Activated CD4-positive, alpha-beta T cell treated with anti-CD3 and anti-CD28 coated beads, Interleukin-2, amount 10 ng/mL, durations not matched to agents 7 days and 5 days (primary cell): ENCODE measurements around the gene EIF5A. TPM values are rescaled to one million over a fixed set of nuclear protein-coding genes. Genes with fewer than 3 reads are reported as not detected.

Experiments
- CTCF ChIA-PET: fragments of 350-600 bp; sonication (Branson Sonifier 250); formaldehyde crosslinking; loops from one replicate; lab custom pipeline; 2021; ENCODE audit warnings: antibody characterized with exemption; lab: Charles Lee
- POLR2A ChIA-PET: fragments of 350-600 bp; sonication (Branson Sonifier 250); formaldehyde crosslinking; loops from one replicate; lab custom pipeline; 2021; ENCODE audit warnings: antibody characterized with exemption; lab: Charles Lee
- DNase-seq: peaks from one replicate; pipeline ENCODE4 v3.0.0-alpha.2; 2020
- H3K27ac Mint-ChIP-seq: one replicate; pipeline ENCODE4 v1.8.0; 2021; ENCODE audit warnings: mild to moderate bottlenecking, moderate library complexity, mixed read lengths
- H3K27me3 Mint-ChIP-seq: one replicate; pipeline ENCODE4 v1.8.0; 2021; ENCODE audit warnings: mixed read lengths
- H3K36me3 Mint-ChIP-seq: one replicate; pipeline ENCODE4 v1.8.0; 2021; ENCODE audit warnings: low read depth, mixed read lengths
- H3K4me1 Mint-ChIP-seq: one replicate; pipeline ENCODE4 v1.8.0; 2021; ENCODE audit warnings: mixed read lengths
- H3K4me3 Mint-ChIP-seq: one replicate; pipeline ENCODE4 v1.8.0; 2021; ENCODE audit warnings: mild to moderate bottlenecking, moderate library complexity, mixed read lengths
- H3K9me3 Mint-ChIP-seq: one replicate; pipeline ENCODE4 v1.8.0; 2021; ENCODE audit warnings: mixed read lengths
- total RNA-seq, 2 experiments: library from RNA; stranded (reverse); gene quantifications; one replicate each; pipeline ENCODE4 v1.2.3, GENCODE V29; 2021

Gene EIF5A
- total RNA-seq, 2 experiments from 2014 or later: 470 to 502 TPM

DNA sequence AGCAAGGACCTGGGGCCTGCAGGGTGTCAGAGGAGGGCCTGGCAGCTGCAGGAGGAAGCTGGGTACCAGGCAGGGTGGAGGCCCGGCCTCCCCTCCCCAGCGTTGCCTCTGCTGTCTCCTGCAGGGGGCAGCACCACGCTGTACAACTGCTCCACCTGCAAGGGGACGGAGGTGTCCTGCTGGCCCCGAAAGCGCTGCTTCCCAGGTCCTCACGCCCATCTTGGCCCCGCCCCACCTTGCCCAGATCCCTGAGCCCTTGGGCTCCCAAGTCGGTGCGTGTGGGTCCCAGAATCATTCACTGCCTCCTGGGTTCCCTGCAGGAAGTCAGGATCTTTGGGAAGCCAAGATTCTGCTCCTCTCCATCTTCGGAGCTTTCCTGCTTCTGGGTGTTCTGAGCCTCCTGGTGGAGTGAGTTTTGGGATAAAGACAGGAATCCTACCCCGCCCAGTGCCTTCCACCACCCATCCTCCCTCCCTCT lies 48.7 kb downstream of the EIF5A start:
- ChIA-PET POLR2A (interaction anchor here (1.1 kb wide), 1 partner anchor 20 kb away, joined by 4 read pairs; the partner anchor contains the start of gene ACAP1), CTCF (interaction anchor here (0.6 to 5.0 kb wide), 28 partner anchors 12 to 1597 kb away, joined by 3 to 45 read pairs (median 4); partner anchors contain the start of genes ACAP1, MPDU1, NEURL4 and PLSCR3)
- Mint-ChIP-seq H3K36me3 (peaks cover 15% of the 10 kb centered on the region), H3K9me3 (no peaks in the 10 kb centered on the region), H3K27ac (no peak overlapping the region), H3K27me3 (no peaks in the 10 kb centered on the region), H3K4me3 (no peak overlapping the region), H3K4me1 (peaks cover 38% of the 10 kb centered on the region)
- DNase-seq: peak; percentile 90

DNA sequence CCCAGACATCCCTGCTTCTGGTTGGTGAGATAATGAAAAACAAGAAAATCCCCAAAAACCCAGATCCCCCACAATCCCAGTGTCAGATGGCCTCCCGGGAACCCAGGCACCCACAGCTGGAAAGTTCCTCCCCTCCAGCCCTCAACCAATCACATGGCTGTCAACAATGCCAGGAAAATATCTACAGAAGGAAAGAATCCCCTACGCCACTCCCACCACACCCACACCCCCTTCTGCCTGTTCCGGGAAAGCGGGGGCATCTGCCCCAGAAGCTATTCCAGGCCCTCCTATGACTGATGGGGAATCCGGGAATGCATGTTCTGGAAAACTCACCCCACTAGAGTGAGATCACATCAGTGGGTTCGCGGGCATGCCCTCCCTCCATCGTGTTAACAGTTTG lies 49.3 kb downstream of the EIF5A start:
- H3K27me3 Mint-ChIP-seq: no peaks in the 10 kb centered on the region
- CTCF ChIA-PET: interaction anchor here (0.7 to 5.0 kb wide), 14 partner anchors 13 to 1596 kb away, joined by 3 to 45 read pairs (median 6); partner anchors contain the start of genes ACAP1, MPDU1, PLSCR3 and SENP3

DNA sequence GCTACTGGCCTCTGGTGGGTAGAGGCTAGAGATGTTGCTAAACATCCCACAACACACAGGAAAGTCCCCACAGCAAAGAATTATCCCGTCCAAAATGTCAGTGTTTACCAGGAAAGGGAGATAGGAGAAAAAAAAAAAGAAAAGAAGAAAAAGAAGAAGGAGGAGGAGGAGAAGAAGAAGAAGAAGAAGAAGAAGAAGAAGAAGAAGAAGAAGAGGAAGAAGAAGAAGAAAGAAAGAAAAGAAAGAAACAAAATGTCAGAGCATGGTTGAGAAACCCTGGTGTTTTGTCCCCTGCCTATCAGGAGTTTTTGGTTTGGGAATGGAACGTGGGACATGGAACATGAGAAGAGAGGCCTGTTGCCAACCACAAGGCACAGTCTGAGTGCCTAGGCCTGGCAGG lies 50.0 kb downstream of the EIF5A start:
- no peaks in the 10 kb centered on the region for H3K27me3 Mint-ChIP-seq
- no peak overlapping the region for H3K4me3 Mint-ChIP-seq
- ChIA-PET POLR2A (no interaction called here), CTCF (interaction anchor here (1.1 to 3.6 kb wide), 4 partner anchors 17 to 203 kb away, joined by 3 to 17 read pairs (median 6); partner anchors contain the start of genes PLSCR3, SENP3 and TNK1)
- no peak for DNase-seq
- peaks cover 9% of the 10 kb centered on the region for H3K36me3 Mint-ChIP-seq
- no peak overlapping the region for H3K27ac Mint-ChIP-seq
- H3K9me3 Mint-ChIP-seq: no peaks in the 10 kb centered on the region
- peaks cover 32% of the 10 kb centered on the region for H3K4me1 Mint-ChIP-seq

More for the DNA sequence above, 49.3 kb downstream of the EIF5A start:
- H3K4me1 Mint-ChIP-seq: peaks cover 35% of the 10 kb centered on the region
- H3K4me3 Mint-ChIP-seq: no peak overlapping the region
- no peaks in the 10 kb centered on the region for H3K9me3 Mint-ChIP-seq
- DNase-seq: no peak
- H3K36me3 Mint-ChIP-seq: peaks cover 12% of the 10 kb centered on the region
- no peak overlapping the region for H3K27ac Mint-ChIP-seq
- POLR2A ChIA-PET: no interaction called here

DNA sequence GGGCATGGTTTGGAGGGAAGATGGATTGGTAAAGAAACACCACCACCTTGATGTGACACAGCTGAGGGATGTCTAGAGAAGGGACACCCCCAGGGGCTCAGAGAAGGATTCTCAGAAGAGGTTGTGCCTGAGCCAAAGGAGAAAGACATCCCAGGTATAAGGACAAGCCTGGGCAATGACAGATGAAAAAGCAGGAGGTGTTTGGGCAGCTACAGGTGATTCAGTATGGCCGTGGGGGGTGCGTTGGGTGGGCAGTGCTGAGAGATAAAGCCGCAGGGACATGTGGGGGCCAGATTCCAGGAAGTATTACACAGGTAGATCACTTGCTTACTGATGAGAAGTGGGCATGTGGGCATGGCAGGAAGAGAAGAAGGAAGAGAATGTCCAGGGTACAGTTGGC lies 54.5 kb downstream of the EIF5A start:
- no peak overlapping the region for H3K27ac Mint-ChIP-seq
- no peaks in the 10 kb centered on the region for H3K4me1 Mint-ChIP-seq
- ChIA-PET POLR2A (no interaction called here), CTCF (interaction anchor here (1.0 to 2.0 kb wide), 2 partner anchors 11 to 75 kb away, joined by 3 to 4 read pairs; no protein-coding TSS in a partner anchor)
- DNase-seq: no peak
- H3K27me3 Mint-ChIP-seq: no peaks in the 10 kb centered on the region
- no peak overlapping the region for H3K4me3 Mint-ChIP-seq
- no peaks in the 10 kb centered on the region for H3K36me3 Mint-ChIP-seq
- no peaks in the 10 kb centered on the region for H3K9me3 Mint-ChIP-seq

Other genes starting within 250 kb of the EIF5A start
- gene CLEC10A, start 227.4 kb upstream of the EIF5A start, total RNA-seq: not detected
- not detected for gene ASGR2, start 192.8 kb upstream of the EIF5A start, total RNA-seq
- under 1 TPM; 0.29 to 0.62 TPM for gene ASGR1, start 128.3 kb upstream of the EIF5A start, total RNA-seq
- 1 to 10 TPM; 9.4 to 9.5 TPM for gene DLG4, start 87.8 kb upstream of the EIF5A start, total RNA-seq
- gene ACADVL, start 87.7 kb upstream of the EIF5A start, total RNA-seq: 100 to 1,000 TPM; 338 to 370 TPM
- gene DVL2, start 73.1 kb upstream of the EIF5A start, total RNA-seq: 10 to 100 TPM; 53.2 TPM
- gene PHF23, start 68.2 kb upstream of the EIF5A start, total RNA-seq: 10 to 100 TPM; 55.9 to 59.2 TPM
- 100 to 1,000 TPM; 256 to 279 TPM for gene GABARAP, start 65.2 kb upstream of the EIF5A start, total RNA-seq
- 100 to 1,000 TPM; 168 to 183 TPM for gene CTDNEP1, start 55.9 kb upstream of the EIF5A start, total RNA-seq
- gene ELP5, start 55.4 kb upstream of the EIF5A start, total RNA-seq: 10 to 100 TPM; 41.7 to 42.4 TPM
- under 1 TPM in 1 of 2 experiments, not detected in 1; 0.29 TPM for gene CLDN7, start 45.1 kb upstream of the EIF5A start, total RNA-seq
- gene SLC2A4, start 25.9 kb upstream of the EIF5A start, total RNA-seq: not detected
- gene YBX2, start 13.0 kb upstream of the EIF5A start, total RNA-seq: under 1 TPM; 0.55 to 0.83 TPM
- gene GPS2, start 7.7 kb downstream of the EIF5A start, total RNA-seq: 100 to 1,000 TPM in 1 of 2 experiments, 10 to 100 TPM in 1; 85.9 to 105 TPM
- gene NEURL4, start 21.7 kb downstream of the EIF5A start, total RNA-seq: 10 to 100 TPM; 34.7 to 38.1 TPM
- 100 to 1,000 TPM; 727 to 775 TPM for gene ACAP1, start 28.9 kb downstream of the EIF5A start, total RNA-seq
- gene KCTD11, start 44.5 kb downstream of the EIF5A start, total RNA-seq: 10 to 100 TPM; 11.2 to 12.5 TPM
- gene TMEM95, start 47.5 kb downstream of the EIF5A start, total RNA-seq: under 1 TPM in 1 of 2 experiments, not detected in 1; 0.23 TPM
- 1 to 10 TPM; 1.5 to 2.1 TPM for gene TNK1, start 73.5 kb downstream of the EIF5A start, total RNA-seq
- 100 to 1,000 TPM; 151 to 161 TPM for gene PLSCR3, start 86.9 kb downstream of the EIF5A start, total RNA-seq
- 10 to 100 TPM; 47.2 to 48.3 TPM for gene TMEM256, start 96.5 kb downstream of the EIF5A start, total RNA-seq
- gene NLGN2, start 100.2 kb downstream of the EIF5A start, total RNA-seq: 1 to 10 TPM in 1 of 2 experiments, under 1 TPM in 1; 0.89 to 1.4 TPM
- gene SPEM1, start 112.7 kb downstream of the EIF5A start, total RNA-seq: not detected
- not detected for gene SPEM2, start 118.0 kb downstream of the EIF5A start, total RNA-seq
- gene SPEM3, start 121.2 kb downstream of the EIF5A start, total RNA-seq: not detected
- 10 to 100 TPM; 16.7 to 18.1 TPM for gene TMEM102, start 127.8 kb downstream of the EIF5A start, total RNA-seq
- 1 to 10 TPM; 6.8 to 9.4 TPM for gene FGF11, start 131.9 kb downstream of the EIF5A start, total RNA-seq
- 10 to 100 TPM; 18.8 to 19.2 TPM for gene CHRNB1, start 137.4 kb downstream of the EIF5A start, total RNA-seq
- gene ZBTB4, start 172.0 kb downstream of the EIF5A start, total RNA-seq: 10 to 100 TPM; 25.8 to 28.4 TPM
- not detected for gene SLC35G6, start 173.8 kb downstream of the EIF5A start, total RNA-seq
- 100 to 1,000 TPM; 175 to 201 TPM for gene POLR2A, start 176.7 kb downstream of the EIF5A start, total RNA-seq
- gene TNFSF12, start 241.4 kb downstream of the EIF5A start, total RNA-seq: 10 to 100 TPM; 79.6 to 82.5 TPM